ENCODE data around the gene ZMIZ1. TPM values are rescaled to one million over a fixed set of nuclear protein-coding genes. Genes with fewer than 3 reads are reported as not detected.

Gene ZMIZ1
- total and polyA plus RNA-seq, 4 donors: 18.3 to 80.2 (median 42.6) TPM

DNA sequence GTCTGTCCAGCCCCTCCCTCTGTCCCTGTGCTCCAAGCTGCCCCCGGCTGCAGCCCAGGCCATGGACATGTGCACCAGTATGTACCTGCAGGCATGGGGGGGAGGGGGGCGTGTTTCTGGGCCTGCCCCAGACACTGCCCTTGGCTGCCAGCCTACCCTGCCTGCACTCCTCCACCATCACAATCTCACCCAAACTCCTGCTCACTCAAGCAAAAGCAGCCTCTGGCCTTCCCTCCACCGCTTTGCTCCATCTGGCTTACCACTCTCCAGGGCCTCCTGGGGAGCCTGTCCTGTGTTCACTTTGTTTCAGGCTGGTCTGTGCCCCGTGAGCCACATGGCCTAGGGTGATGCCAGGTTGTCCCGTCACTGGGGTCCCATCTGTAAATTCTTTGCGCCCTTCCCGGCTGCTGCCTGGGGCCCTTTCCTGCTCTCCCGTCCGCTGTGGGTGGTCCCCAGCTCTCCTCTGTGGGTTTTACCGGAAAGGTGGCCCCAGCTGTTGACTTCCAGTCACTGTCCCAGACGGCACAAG, 245.2 kb downstream of the ZMIZ1 start:
- WGBS, 2 donors: 89% methylated on average over 11 of the region's 11 CpGs
- TF ChIP-seq, protein P1, sequence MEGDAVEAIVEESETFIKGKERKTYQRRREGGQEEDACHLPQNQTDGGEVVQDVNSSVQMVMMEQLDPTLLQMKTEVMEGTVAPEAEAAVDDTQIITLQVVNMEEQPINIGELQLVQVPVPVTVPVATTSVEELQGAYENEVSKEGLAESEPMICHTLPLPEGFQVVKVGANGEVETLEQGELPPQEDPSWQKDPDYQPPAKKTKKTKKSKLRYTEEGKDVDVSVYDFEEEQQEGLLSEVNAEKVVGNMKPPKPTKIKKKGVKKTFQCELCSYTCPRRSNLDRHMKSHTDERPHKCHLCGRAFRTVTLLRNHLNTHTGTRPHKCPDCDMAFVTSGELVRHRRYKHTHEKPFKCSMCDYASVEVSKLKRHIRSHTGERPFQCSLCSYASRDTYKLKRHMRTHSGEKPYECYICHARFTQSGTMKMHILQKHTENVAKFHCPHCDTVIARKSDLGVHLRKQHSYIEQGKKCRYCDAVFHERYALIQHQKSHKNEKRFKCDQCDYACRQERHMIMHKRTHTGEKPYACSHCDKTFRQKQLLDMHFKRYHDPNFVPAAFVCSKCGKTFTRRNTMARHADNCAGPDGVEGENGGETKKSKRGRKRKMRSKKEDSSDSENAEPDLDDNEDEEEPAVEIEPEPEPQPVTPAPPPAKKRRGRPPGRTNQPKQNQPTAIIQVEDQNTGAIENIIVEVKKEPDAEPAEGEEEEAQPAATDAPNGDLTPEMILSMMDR (IDR thresholded peaks at IDR 0.05; ENCODE audit: control extremely low read depth, extremely low read depth): no peak
- H3K9ac ChIP-seq (ENCODE audit: insufficient read depth in 1 of 2, low read length in 2 of 2): no peak overlapping the region
- H3K4me1 ChIP-seq (ENCODE audit: control insufficient read depth in 5 of 5, insufficient read depth in 5 of 5, low read length in 5 of 5): peaks cover 0 to 12% (median 3%) of the 10 kb centered on the region in 5 donors
- ATAC-seq (ENCODE audit: insufficient read depth, low FRiP score) (no peak), DNase-seq (no peak)
- no peak overlapping the region for H3K27ac ChIP-seq (ENCODE audit: low read depth in 1 of 2, low read length in 1 of 2)
- H3K9me3 ChIP-seq (ENCODE audit: control insufficient read depth in 4 of 4, insufficient read depth in 3 of 4, low read length in 3 of 4): peaks cover 0 to 2% (median 0%) of the 10 kb centered on the region in 4 donors
- H3K27me3 ChIP-seq (ENCODE audit: control insufficient read depth in 3 of 3, insufficient read depth in 3 of 3, low read length in 2 of 3): no peaks in the 10 kb centered on the region
- no peak overlapping the region for H3K4me3 ChIP-seq
- peaks cover 10 to 56% (median 20%) of the 10 kb centered on the region in 4 donors for H3K36me3 ChIP-seq (ENCODE audit: control insufficient read depth in 4 of 4, insufficient read depth in 4 of 4, low read length in 4 of 4)

DNA sequence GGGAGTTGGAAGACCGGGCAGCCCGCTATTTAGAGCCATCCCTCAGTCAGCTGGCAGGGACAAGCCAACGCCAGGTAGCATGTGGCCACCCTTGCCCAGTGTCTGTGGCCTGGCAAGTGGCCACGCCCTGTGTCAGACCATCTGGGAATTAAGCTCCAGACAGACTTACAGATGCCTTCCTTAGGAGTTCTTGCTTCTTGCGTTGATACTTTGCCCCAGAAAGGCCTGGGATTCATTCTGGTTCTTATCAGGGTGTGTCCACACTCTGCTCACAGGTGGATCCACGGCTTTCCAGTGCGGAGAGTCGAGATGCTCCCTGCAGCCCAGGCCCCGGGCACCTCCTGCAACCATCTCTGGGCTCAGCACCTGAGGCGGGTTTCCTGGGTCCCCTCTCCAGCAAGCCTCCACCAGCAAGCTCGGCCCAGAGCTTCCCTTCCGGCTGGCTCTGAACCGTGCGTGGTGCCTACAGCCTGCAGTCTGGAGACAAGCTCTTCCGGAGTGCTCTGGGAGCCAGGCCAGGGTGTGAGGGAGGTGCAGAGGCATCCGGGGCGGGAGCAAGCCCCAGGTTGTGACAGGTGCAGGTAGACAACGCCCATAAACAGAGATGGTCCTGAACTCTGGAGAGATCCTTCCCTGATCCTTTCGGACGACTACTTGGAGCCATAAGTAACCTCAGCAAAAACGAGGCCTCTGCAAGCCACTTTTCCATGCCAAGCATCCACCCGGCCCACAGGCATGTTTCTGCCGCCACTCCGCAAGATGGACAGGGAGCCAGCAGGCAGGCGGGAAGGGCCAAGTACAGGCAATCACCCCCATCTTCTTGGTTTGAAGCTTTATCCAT, 246.2 kb downstream of the ZMIZ1 start:
- Histone ChIP-seq H3K9ac (ENCODE audit: insufficient read depth in 1 of 2, low read length in 2 of 2) (no peak overlapping the region), H3K4me3 (no peak overlapping the region), H3K4me1 (ENCODE audit: control insufficient read depth in 5 of 5, insufficient read depth in 5 of 5, low read length in 5 of 5) (peaks cover 0 to 12% (median 3%) of the 10 kb centered on the region in 5 donors), H3K27me3 (ENCODE audit: control insufficient read depth in 3 of 3, insufficient read depth in 3 of 3, low read length in 2 of 3) (no peaks in the 10 kb centered on the region), H3K36me3 (ENCODE audit: control insufficient read depth in 4 of 4, insufficient read depth in 4 of 4, low read length in 4 of 4) (peaks cover 7 to 45% (median 19%) of the 10 kb centered on the region in 4 donors), H3K27ac (ENCODE audit: low read depth in 1 of 2, low read length in 1 of 2) (no peak overlapping the region), H3K9me3 (ENCODE audit: control insufficient read depth in 4 of 4, insufficient read depth in 3 of 4, low read length in 3 of 4) (peaks cover 0 to 2% (median 0%) of the 10 kb centered on the region in 4 donors)
- TF ChIP-seq, protein P1 (IDR thresholded peaks at IDR 0.05; ENCODE audit: control extremely low read depth, extremely low read depth): no peak
- ATAC-seq (ENCODE audit: insufficient read depth, low FRiP score) (no peak), DNase-seq (no peak)
- WGBS, 2 donors: 88 to 89% methylated on average over 25 of the region's 25 CpGs

DNA sequence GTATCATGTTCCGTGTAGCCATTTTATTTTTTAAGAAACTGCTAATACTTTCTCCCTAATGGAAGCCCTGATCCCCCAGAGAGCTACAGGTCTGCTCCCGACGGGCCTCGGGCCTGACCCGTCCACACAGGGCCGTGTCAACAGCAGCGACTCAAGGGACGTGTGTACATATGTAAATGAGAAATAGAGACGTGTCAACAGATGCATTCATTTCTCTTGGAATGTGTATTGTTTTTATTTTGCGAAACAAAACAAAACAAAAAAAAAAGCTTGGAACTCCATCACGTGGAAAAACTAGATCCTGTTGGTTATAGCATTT, 246.8 kb downstream of the ZMIZ1 start:
- H3K9ac ChIP-seq (ENCODE audit: insufficient read depth in 1 of 2, low read length in 2 of 2): no peak overlapping the region
- no peak overlapping the region for H3K27ac ChIP-seq (ENCODE audit: low read depth in 1 of 2, low read length in 1 of 2)
- peaks cover 7 to 40% (median 17%) of the 10 kb centered on the region in 4 donors for H3K36me3 ChIP-seq (ENCODE audit: control insufficient read depth in 4 of 4, insufficient read depth in 4 of 4, low read length in 4 of 4)
- 84 to 88% methylated on average over 11 of the region's 11 CpGs for WGBS, 2 donors
- no peaks in the 10 kb centered on the region for H3K27me3 ChIP-seq (ENCODE audit: control insufficient read depth in 3 of 3, insufficient read depth in 3 of 3, low read length in 2 of 3)
- TF ChIP-seq, protein P1 (IDR thresholded peaks at IDR 0.05; ENCODE audit: control extremely low read depth, extremely low read depth): no peak
- H3K9me3 ChIP-seq (ENCODE audit: control insufficient read depth in 4 of 4, insufficient read depth in 3 of 4, low read length in 3 of 4): peaks cover 0 to 2% (median 0%) of the 10 kb centered on the region in 4 donors
- peaks cover 0 to 12% (median 3%) of the 10 kb centered on the region in 5 donors for H3K4me1 ChIP-seq (ENCODE audit: control insufficient read depth in 5 of 5, insufficient read depth in 5 of 5, low read length in 5 of 5)
- ATAC-seq (ENCODE audit: insufficient read depth, low FRiP score) (no peak), DNase-seq (no peak)
- no peak overlapping the region for H3K4me3 ChIP-seq

All from lung (tissue), 12 donors.